ENCODE measurements around the gene DDX49. TPM values are rescaled to one million over a fixed set of nuclear protein-coding genes. Genes with fewer than 3 reads are reported as not detected.

DDX49 gene
- 10 to 100 TPM; 22.1 to 31.9 TPM for total RNA-seq

- H3K4me1 ChIP-seq, result peaks cover 0 to 42% of the 10 kb centered on the region in 2 donors
- peak within 1 kb of the TSS; percentile 90 to 93 for H3K4me3 ChIP-seq
- H3K27ac ChIP-seq, result peak within 1 kb of the TSS; percentile 85 to 86
- H3K36me3 ChIP-seq, result peaks cover 27% of the 10 kb centered on the region
- peak in 1 of 2 donors; percentile 9 for TF ChIP-seq CTCF (IDR thresholded peaks at IDR 0.05)
- H3K27me3 ChIP-seq, result no peaks in the 10 kb centered on the region
- H3K9me3 ChIP-seq, result no peaks in the 10 kb centered on the region
- peak; percentile 100 for DNase-seq (ENCODE audit: low spot score)
Observed at GRCh38 chr19:18919086-18919899, at the start of gene DDX49, which contains the start of gene COPE. DDX49 (plus strand) TSS chr19:18919715; CDS start chr19:18919742, 27 bp downstream. COPE (minus strand) TSS chr19:18919387; CDS start chr19:18919348, 39 bp downstream.

GRCh38 chr19:18869781-18870530 lies 49.6 kb upstream of the DDX49 start:
- Histone ChIP-seq H3K27me3 (no peaks in the 10 kb centered on the region), H3K36me3 (peaks cover 30% of the 10 kb centered on the region), H3K4me1 (peaks cover 0 to 17% of the 10 kb centered on the region in 2 donors), H3K27ac (no peak overlapping the region), H3K9me3 (no peaks in the 10 kb centered on the region), H3K4me3 (no peak overlapping the region)
- no peak for TF ChIP-seq CTCF (IDR thresholded peaks at IDR 0.05)
- DNase-seq (ENCODE audit: low spot score), result no peak

- no peaks in the 10 kb centered on the region for H3K9me3 ChIP-seq
- H3K4me1 ChIP-seq, result peaks cover 0 to 17% of the 10 kb centered on the region in 2 donors
- TF ChIP-seq CTCF (IDR thresholded peaks at IDR 0.05), result no peak
- H3K4me3 ChIP-seq, result no peak overlapping the region
- no peak overlapping the region for H3K27ac ChIP-seq
- H3K36me3 ChIP-seq, result peaks cover 23% of the 10 kb centered on the region
- no peak for DNase-seq (ENCODE audit: low spot score)
- no peaks in the 10 kb centered on the region for H3K27me3 ChIP-seq
Observed at GRCh38 chr19:18870531-18871172, 48.9 kb upstream of the DDX49 start.

- H3K27ac ChIP-seq, result no peak overlapping the region
- no peak for TF ChIP-seq CTCF (IDR thresholded peaks at IDR 0.05)
- no peaks in the 10 kb centered on the region for H3K27me3 ChIP-seq
- no peak for DNase-seq (ENCODE audit: low spot score)
- H3K4me1 ChIP-seq, result peaks cover 0 to 17% of the 10 kb centered on the region in 2 donors
- H3K36me3 ChIP-seq, result peaks cover 15% of the 10 kb centered on the region
- no peak overlapping the region for H3K4me3 ChIP-seq
- no peaks in the 10 kb centered on the region for H3K9me3 ChIP-seq
Observed at GRCh38 chr19:18871543-18871942, 48.0 kb upstream of the DDX49 start.

GRCh38 chr19:18875726-18876125 lies 43.8 kb upstream of the DDX49 start:
- no peak for TF ChIP-seq CTCF (IDR thresholded peaks at IDR 0.05)

More at GRCh38 chr19:18875726-18876125, 43.8 kb upstream of the DDX49 start:
- no peaks in the 10 kb centered on the region for H3K4me1 ChIP-seq
- H3K9me3 ChIP-seq, result no peaks in the 10 kb centered on the region
- H3K27me3 ChIP-seq, result no peaks in the 10 kb centered on the region
- no peak for DNase-seq (ENCODE audit: low spot score)
- H3K36me3 ChIP-seq, result no peaks in the 10 kb centered on the region
- no peak overlapping the region for H3K4me3 ChIP-seq
- H3K27ac ChIP-seq, result no peak overlapping the region
